Stimulated activated CD8-positive, alpha-beta memory T cell treated with anti-CD3 and anti-CD28 coated beads, Interleukin-4, amount 100 ng/mL, for 1 hour (primary cell): ENCODE data around the gene PRR5.
"Not testable (repeated sequence)": the region's sequence is repeated elsewhere in the genome, so short reads cannot be mapped to it uniquely, and the experiment has no call there.

ENCODE experiments used
- DNase-seq, 2 donors: peaks; one replicate each; pipeline ENCODE4 v3.0.0-alpha.2; 2020; ENCODE audit warnings: low read depth in 2 of 2, low spot score in 1 of 2

Gene PRR5

GRCh38 chr22:44673406-44673805 lies 28.6 kb upstream of the PRR5 start:
- no peak for DNase-seq

DNA sequence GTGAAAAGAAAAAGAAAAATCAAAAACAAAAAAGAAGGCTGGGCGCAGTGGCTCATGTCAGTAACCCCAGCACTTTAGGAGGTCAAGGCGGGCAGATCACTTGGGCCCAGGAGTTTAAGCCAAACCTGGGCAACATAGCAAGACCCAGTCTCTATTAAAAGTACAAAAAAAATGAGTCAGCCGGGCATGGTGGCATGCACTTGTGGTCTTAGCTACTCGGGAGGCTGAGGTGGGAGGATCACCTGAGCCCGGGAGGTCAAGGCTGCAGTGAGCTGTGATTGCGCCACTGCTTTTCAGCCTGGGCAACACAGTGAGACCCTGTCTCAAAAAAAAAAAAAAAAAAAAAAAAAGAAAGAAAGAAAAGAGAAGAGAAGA lies 26.0 kb upstream of the PRR5 start:
- not testable (repeated sequence) for DNase-seq

DNA sequence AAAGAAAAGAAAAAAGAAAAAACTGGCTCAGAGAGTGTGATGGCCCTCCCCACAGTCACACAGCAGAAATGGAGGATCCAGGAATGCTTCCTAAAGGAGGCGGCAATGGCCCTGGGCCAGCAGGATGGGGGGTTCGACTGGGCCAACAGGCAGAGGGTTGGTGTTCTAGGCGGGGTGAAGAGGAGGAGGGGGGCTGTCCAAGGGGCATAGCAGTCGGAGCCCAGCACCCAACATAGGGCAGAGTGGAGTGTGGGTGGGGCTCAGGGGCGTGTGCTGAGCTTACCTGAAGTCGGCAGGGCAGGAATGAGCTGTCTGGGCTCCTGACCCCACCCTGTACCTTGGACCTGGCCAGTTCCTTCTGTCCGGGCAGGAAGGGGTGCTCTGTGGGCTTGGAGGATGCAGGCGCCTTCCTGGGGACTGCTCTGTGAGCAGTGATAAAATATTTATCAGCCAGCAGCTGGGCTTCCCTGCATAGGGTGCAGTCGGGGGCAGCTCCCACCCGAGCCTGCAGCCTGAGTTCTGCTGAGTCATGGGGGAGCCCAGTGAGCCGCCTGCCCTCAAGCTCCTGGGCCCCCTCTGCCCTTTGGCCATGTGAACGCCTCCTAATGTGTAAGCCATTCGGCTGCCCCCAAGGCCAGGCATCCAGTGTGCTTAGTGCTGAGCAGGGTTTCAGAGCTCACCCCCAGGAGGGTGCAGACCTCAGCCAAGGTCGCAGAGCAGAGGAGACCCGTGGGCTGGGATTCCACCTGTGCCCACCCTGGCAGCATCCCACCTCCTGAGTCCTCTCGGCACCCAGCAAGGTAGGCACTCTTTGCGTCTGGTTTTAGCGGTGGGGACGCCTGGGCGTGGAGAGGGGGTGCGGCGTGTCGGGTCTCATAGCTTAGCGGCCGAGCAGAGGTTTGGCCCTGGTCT lies 25.3 kb upstream of the PRR5 start:
- no peak for DNase-seq

DNA sequence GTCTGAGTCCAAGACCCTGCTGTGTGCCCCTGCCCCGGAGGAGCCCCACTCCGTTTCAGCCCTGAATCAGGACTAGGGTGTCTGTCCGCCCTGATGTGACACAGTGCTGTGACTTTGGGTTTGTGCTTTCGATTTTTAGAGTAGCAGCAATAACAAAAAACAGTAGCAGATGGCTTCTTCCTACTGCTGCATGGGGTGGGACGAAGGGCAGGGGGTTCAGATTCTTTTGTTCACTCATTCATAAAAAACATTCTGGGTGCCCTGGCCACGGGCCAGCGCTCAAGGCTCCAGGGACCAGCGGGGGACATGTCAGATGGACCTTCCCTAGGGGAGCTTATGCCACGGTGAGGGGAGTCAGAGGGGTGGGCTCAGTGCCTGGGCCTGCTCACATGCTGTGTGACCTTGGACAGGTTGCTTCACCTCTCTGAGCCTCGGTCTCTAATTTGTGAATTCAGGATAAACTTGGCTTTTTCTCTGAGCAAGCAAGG lies 24.6 kb upstream of the PRR5 start:
- DNase-seq: no peak

DNA sequence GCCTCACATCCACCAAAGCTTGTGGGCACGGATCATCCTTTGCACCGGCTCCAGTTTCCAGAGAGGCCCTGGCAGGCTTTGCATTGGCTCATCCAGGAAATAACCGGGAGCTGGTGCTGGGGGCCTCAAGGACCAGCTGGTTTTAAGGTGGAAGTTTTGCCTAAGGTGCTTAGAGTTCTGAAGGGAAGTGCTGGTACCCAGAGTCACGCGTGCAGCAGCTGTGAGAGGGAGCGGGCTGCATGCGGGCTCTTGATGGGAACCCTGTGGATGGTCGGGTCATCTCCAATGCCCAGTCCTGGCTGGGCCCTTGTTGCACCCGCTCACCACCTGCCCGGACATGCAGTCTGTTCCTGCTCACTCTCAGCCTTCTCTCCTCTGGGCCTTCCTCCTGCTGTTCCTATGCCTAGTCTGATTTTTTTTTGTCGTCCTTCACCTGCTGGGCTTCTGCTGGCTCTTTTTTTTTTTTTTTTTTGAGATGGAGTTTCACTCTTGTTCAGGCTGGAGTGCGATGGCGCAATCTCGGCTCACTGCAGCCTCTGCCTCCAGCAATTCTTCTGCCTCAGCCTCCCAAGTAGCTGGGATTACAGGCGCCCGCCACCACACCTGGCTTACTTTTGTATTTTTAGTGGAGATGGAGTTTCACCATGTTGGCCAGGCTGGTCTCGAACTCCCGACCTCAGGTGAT lies 24.0 kb upstream of the PRR5 start:
- DNase-seq: no peak

DNA sequence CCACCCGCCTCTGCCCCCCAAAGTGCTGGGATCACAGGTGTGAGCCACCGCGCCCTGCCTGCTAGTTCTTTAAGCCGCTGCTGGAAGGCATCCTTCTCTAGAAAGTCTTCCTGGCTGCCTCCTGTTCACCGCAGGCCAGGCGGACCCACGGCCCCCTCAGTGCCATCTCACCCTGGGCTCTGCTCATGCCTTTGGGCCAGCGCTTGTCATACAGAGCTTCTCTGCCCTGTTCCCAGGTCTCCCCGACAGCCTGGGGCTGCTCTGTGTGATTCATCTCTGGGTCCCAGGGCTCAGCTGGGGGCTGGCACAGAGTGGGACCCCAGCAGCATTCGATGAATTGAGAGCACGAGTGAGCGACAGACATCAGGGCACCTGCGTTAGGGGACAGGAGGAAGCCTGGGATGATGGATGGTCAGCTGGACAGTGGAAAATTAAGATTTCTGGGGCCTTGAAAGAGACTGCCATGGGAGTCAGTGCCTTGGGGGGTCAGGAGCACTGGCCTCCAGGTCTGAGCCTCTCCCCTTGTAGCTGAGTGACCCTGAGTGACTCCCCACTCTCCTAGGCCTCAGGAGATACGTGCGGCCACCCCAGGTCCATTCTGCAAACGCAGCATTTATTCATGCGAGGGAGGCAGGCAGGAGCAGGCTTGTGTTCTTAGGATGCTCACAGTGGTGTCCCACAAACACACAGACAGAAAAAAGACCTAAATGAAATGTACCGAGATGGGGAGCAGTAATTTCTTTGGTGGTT lies 23.3 kb upstream of the PRR5 start:
- DNase-seq: no peak

GRCh38 chr22:44679306-44679647 lies 22.7 kb upstream of the PRR5 start:
- not testable (repeated sequence) for DNase-seq

DNA sequence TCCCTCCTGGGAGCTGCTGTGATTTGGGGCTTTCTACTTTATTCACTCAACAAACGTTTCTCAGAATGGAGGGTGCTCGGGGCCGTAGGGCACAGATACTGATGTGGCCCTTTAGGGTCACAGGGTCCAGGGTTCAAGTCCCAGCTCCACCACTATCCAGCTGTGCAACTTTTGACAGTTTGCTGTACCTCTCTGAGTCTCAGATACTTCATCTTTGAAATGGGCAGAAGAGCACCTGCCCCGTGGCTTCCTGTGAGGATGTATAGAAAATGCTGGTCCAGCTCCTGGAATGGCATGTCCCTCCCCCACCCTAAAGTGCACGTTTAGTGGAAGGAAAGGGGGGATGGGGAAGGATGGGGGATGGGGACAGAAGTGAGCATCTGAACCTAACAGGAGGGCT lies 21.9 kb upstream of the PRR5 start:
- no peak for DNase-seq

- no peak for DNase-seq
Measured at GRCh38 chr22:44680481-44680894, 21.5 kb upstream of the PRR5 start.

GRCh38 chr22:44682556-44683168 lies 19.3 kb upstream of the PRR5 start:
- DNase-seq: no peak

GRCh38 chr22:44683237-44683636 lies 18.8 kb upstream of the PRR5 start:
- DNase-seq: no peak

GRCh38 chr22:44683881-44684280 lies 18.1 kb upstream of the PRR5 start:
- no peak for DNase-seq

DNA sequence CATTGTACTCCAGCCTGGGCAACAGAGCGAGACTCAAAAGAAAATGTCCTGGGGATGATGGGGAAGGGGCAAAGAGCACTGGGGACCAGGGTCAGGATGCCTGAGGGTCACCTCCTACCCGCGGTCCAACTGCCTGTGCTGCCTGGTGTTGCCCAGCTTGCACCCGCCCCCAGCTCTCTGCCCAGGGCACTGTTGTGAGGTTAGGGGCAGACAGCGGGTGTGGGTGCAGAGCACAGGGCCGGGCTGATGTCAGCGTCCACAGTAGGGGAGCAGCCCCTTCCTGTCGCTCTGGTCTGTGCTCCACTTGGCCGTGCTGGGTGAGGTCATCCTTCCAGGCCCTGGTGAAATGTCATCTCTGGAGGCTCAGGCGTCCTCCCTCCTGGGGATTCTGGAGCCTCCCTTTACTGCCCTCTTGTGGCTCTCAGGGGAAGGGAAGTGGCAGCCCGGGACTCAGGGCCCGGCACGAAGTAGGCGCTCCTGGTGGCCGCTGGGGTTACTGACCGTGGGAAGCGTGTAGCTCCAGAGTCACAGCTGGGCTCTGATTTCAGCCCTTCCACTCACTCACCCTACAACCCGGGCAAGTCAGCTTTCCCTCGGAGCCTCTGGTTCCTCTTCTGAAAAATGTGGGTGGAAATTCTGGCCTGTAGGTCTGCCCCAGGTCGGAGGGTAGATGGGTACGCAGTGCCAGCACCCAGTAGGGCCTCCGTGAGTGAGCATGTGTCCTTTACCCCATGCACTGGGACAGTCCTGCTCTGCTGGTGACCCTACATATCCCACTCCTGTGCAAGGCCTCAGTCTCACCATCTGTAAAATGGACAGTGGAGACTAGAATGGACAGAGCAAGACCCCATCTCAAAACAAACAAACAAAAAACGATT lies 17.3 kb upstream of the PRR5 start:
- DNase-seq: peak; percentile 51 to 69

GRCh38 chr22:44685384-44686056 lies 16.5 kb upstream of the PRR5 start:
- DNase-seq: peak in 1 of 2 donors; percentile 69

DNA sequence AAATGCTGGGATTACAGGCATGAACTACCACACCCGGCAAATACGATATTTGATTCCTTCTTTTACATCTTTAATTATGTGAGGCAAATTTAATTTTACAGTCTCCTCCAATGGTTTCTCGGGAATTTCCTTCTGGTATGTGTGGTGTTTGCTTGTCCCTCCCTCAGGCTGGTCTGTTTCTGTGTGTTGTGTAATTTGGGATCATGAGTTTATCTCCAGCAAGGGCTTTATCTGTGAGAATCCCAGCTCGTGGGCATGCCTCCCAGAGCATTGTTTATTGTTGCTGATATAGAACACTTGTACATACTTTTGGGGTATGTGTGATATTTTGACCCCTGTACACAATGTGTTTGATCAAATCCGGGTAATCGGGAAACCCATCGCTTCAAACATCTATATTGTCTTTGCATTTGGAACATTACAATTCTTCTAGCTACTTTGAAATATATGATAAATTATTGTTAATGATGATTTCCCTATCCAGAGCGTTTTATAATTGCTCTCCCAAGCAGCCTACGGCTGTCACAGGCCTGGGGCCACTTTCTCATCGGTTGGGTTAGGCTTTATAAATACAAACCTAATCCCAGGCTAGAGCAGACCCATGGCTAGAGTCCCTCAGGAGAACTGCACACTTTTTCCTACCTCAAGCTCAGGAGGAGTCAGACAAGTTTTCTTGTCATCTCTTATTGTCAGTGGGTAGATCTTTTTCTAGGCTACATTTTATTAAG lies 15.0 kb upstream of the PRR5 start:
- no peak for DNase-seq

- no peak for DNase-seq
Measured at GRCh38 chr22:44689173-44689572, 12.8 kb upstream of the PRR5 start.

DNA sequence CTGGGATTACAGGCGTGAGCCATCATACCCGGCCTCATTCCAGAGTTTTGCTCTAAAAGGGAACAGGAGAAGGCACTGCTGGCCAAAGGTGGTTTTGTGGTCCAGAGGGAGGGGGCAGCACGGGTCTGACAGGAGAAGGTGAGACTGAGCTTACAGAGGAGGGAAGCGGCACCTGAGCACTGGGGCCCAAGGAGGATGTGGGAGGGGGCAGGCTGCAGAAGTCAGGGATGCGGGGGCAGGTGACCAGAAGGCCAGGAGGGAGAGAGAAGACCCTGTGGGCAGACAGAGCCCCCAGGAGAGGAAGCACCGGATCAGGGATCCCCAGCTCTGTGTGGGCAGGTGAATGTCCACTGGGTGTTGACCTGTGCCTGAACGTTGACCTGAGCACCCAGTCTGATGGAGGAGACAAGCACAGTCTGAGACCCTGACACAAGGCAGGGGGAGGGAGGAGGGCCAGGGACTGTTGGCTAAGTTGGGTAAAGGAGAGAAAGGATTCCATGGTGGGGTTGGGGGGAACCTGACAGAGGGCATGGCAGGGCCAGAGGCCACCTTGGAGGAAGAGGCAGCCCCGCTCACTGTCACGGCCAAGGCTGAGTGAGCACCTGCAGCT lies 12.0 kb upstream of the PRR5 start:
- no peak for DNase-seq

GRCh38 chr22:44691796-44692661 lies 10.0 kb upstream of the PRR5 start:
- DNase-seq: no peak
